IMR-90 (cell line): ENCODE results near the gene TTC28.

Experiments
- CHD1 ChIP-seq: IDR thresholded peaks from 2 replicates; pipeline ENCODE4 v1.6.1; 2012; ENCODE audit warnings: low read depth, low read length, improper control_type of control experiment
- MAZ ChIP-seq: IDR thresholded peaks from 2 replicates; pipeline ENCODE4 v1.6.1; 2012; ENCODE audit warnings: low read depth, mild to moderate bottlenecking, low read length, improper control_type of control experiment, moderate library complexity, borderline replicate concordance
- POLR2A ChIP-seq: IDR thresholded peaks from 2 replicates; pipeline ENCODE4 v1.6.1; 2012; ENCODE audit warnings: mild to moderate bottlenecking, low read depth, low read length
- RAD21 ChIP-seq: IDR thresholded peaks from 2 replicates; pipeline ENCODE4 v1.6.1; 2012; ENCODE audit warnings: low read length, improper control_type of control experiment
- SMC3 ChIP-seq: fragments of 150-350 bp; IDR thresholded peaks from 2 replicates; pipeline ENCODE4 v1.6.1; 2016; ENCODE audit warnings: low read depth, mild to moderate bottlenecking, antibody characterized with exemption, low read length, moderate library complexity
- TF ChIP-seq, protein P1 (sequence below): conservative IDR thresholded peaks from 2 replicates; pipeline ENCODE4 v1.5.1; 2012; ENCODE audit warnings: mild to moderate bottlenecking, low read depth, low read length, improper control_type of control experiment

DNA sequence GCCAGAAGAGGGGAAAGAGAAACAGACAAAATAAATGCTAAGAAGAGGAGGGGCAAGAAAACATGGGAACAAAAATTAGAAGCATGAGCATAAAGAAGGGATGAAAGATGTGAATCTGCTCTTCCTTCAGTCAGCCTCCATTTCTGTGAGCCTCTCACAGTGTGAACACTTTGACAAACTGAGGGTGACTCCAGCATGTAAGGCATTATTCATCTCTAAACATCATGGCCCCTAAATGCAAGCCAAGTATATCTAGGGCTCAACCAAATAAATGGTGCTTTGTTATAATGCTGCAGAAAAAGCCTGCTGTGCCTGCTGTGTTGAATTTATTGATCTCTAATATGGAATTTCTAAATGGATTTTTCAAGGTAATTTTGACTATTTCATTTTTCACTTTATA is 281.3 kb downstream of the TTC28 start:
- TF ChIP-seq, protein P1, sequence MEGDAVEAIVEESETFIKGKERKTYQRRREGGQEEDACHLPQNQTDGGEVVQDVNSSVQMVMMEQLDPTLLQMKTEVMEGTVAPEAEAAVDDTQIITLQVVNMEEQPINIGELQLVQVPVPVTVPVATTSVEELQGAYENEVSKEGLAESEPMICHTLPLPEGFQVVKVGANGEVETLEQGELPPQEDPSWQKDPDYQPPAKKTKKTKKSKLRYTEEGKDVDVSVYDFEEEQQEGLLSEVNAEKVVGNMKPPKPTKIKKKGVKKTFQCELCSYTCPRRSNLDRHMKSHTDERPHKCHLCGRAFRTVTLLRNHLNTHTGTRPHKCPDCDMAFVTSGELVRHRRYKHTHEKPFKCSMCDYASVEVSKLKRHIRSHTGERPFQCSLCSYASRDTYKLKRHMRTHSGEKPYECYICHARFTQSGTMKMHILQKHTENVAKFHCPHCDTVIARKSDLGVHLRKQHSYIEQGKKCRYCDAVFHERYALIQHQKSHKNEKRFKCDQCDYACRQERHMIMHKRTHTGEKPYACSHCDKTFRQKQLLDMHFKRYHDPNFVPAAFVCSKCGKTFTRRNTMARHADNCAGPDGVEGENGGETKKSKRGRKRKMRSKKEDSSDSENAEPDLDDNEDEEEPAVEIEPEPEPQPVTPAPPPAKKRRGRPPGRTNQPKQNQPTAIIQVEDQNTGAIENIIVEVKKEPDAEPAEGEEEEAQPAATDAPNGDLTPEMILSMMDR = no peak
- TF ChIP-seq SMC3 = no peak
- no peak for TF ChIP-seq MAZ
- no peak for TF ChIP-seq POLR2A
- no peak for TF ChIP-seq RAD21
- no peak for TF ChIP-seq CHD1
